Endothelial cell of hepatic sinusoid (primary cell): ENCODE measurements around the gene PLEKHN1.
"Not testable (repeated sequence)": the region's sequence is repeated elsewhere in the genome, so short reads cannot be mapped to it uniquely, and the experiment has no call there.

Experiments used
- in situ Hi-C: cut with HindIII; loops from 2 replicates; pipeline ENCODE4 v1.10.0; 2017; ENCODE audit warnings: low sequenced_read_pairs

The PLEKHN1 gene

DNA sequence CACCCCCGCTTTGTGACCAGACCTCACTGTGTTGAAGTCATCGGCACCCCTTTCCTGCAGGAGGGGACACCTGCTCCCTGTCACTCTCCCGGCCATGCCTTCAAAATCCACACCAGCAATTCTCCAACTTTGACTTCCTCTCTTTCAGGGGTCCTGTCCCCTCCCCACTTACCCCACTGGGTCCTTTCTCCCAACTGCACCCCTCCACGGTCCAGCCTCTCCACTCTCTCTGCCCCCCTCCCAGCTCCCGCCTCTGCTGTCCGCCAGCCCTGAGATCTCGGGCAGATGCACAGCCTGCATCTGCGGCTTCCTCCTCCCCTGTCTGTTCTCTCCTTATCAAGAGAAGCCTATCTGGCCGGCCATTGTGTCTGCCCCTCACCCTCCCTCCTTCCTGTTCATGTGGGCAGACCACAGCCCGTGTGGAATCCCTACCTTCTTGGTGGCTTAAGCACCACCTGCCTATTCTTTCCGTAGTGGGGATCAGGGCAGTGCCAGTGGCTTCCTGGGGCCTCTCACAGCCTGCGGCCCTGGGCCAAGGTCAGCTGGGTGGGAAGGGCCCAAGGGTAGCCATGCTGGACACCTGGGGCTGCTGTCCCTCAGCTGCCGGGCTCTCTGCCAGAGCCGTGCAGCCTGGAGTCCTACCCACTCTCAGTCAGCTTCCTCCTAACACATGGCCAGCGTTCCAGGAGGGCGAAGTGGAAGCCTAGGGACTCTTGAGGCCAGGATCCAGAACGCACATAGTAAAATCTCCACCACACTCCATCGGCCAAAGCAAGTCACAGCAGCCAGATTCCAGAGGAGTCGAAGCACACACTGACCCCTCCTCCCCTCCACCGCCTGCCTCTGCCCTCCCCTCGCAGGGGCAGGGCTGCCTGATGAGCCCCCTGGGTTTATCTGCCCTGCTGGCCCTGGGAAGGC is 38.8 kb downstream of the PLEKHN1 start:
- in situ Hi-C loops, result loop anchor here (5.0 kb wide), 1 partner anchor 62 kb away; no protein-coding TSS in a partner anchor

- in situ Hi-C loops, result no loop called here
Observed at GRCh38 chr1:1005774-1006304, 39.6 kb downstream of the PLEKHN1 start.

DNA sequence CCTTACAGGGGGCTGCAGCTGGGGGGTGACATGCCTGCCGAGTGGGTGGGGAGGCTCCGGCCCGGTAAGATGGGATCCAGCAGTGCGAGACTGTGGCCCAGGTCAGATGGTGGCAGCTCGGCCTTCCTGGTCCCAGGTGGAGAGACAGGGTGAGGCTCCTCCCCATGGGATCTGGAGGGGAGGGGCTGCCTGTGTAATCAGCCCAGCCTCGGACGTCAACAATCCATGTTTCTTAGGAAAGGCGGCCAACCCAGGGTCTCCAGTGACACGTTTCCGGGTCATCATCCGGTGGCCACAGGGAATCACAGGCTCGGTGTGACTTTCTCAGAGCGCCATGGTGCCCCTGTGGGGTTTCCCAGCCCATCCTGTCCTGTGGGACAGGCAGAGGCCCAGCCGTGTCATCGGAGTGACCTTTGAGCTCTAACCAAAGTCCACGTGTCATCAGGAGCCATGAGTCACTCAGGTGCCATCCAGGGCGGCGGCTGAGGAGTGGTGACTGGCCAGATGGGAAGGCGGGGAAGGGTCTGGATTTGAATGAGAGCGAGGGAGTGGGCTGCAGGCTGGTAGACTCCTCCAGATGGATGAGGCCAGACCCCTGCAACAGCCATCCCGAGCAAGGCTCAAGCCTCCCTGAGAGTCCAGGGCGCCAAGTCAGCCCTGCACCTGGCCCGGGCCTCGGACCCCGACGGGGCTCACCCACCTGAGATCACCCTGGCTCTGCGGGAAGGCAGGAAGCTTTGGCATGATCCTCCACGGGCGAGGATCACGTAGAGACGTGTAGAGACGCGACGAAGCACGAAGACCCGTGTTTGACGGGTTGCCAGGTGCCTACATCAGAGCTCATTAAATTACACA is 40.2 kb downstream of the PLEKHN1 start:
- in situ Hi-C loops, result no loop called here

DNA sequence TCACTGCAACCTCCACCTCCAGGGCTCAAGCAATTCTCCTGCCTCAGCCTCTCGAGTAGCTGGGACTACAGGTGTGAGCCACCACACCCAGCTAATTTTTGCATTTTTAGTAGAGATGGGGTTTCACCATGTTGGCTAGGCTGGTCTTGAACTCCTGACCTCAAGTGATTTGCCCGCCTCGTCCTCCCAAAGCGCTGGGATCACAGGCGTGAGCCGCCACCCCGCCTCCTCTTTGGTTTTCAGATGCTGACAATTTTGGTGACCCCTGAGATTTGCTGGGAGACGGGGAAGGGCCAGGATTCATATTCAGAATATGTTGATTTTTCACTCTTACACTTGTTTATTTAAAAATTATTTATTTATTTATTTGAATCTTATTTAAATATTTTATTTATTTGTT is 43.8 kb downstream of the PLEKHN1 start:
- in situ Hi-C loops, result not testable (repeated sequence)

DNA sequence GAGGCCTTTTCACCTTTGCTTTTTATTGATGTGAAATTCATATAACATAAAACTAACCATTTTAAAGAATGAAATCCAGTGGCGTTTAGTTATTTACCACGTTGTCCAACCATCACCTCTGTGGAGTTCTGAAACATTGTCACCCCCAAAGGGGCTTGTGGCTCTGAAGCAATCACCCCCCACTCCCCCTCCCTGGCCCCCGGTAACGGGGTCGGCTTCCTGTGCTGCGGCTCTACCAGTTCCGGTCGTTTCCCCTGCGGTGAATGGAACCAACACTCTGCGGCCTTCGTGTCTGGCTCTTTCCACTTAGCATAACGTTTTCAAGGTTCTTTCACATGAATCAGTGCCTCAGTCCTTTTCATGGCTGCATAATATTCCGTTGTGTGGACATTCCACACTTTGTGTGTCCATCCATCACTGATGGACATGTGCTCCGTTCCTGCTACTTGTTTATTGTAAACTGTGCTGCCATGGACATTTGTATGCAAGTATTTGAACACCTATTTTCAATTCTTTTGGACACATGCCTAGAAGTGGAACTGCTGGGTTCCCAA is 45.2 kb downstream of the PLEKHN1 start:
- in situ Hi-C loops, result no loop called here

- in situ Hi-C loops, result not testable (repeated sequence)
Observed at GRCh38 chr1:1012736-1013104, 46.4 kb downstream of the PLEKHN1 start.

DNA sequence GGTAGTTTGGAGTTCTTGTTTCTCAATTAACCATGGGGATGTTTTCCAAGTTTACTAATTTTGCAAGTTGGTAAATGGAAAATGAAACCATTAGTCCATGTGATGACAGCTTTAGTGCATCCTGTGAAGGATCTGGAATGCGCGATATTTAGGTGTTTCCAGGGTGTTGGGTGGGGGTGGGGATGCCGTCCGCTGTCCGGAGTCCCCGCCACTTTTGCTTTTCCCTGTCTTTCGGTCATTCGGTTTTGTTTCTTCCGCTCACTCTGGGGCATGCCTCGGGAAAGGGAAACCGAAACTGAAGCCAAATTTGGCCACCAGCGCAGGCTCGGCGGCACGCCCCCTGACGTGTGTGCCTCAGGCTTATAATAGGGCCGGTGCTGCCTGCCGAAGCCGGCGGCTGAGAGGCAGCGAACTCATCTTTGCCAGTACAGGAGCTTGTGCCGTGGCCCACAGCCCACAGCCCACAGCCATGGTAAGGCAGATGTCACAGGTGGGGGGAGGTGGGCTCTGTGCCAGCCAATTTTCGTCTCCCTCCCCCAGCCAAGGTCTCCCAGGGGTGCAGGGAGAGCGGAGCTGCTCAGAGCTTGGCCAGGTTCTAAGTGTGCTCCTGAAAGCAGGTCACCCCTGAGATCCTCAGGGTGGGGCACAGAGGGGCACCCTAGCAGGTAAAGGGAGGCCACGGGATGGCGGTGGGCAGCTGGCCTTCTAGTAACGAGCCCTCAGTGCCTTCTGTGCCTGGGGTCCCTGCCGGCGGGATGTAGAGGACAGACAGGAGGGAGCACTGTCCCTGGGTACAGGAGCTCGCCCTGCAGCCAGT is 47.0 kb downstream of the PLEKHN1 start, which contains the start of gene ISG15:
Gene ISG15, plus strand, starts transcription at position 393 of the 817 bp plus-strand sequence. Its CDS starts 77 bp downstream, at position 470.
- in situ Hi-C loops, result no loop called here

DNA sequence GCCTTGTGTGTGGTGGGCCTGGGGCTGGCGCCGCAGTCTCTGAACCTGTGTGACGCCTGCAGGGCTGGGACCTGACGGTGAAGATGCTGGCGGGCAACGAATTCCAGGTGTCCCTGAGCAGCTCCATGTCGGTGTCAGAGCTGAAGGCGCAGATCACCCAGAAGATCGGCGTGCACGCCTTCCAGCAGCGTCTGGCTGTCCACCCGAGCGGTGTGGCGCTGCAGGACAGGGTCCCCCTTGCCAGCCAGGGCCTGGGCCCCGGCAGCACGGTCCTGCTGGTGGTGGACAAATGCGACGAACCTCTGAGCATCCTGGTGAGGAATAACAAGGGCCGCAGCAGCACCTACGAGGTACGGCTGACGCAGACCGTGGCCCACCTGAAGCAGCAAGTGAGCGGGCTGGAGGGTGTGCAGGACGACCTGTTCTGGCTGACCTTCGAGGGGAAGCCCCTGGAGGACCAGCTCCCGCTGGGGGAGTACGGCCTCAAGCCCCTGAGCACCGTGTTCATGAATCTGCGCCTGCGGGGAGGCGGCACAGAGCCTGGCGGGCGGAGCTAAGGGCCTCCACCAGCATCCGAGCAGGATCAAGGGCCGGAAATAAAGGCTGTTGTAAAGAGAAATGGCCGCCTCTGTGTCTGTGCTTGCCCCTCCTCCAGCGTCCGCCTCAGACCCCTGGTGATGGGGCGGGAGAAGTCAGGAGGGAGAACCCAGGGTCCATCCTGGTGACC is 47.8 kb downstream of the PLEKHN1 start:
- in situ Hi-C loops, result no loop called here

DNA sequence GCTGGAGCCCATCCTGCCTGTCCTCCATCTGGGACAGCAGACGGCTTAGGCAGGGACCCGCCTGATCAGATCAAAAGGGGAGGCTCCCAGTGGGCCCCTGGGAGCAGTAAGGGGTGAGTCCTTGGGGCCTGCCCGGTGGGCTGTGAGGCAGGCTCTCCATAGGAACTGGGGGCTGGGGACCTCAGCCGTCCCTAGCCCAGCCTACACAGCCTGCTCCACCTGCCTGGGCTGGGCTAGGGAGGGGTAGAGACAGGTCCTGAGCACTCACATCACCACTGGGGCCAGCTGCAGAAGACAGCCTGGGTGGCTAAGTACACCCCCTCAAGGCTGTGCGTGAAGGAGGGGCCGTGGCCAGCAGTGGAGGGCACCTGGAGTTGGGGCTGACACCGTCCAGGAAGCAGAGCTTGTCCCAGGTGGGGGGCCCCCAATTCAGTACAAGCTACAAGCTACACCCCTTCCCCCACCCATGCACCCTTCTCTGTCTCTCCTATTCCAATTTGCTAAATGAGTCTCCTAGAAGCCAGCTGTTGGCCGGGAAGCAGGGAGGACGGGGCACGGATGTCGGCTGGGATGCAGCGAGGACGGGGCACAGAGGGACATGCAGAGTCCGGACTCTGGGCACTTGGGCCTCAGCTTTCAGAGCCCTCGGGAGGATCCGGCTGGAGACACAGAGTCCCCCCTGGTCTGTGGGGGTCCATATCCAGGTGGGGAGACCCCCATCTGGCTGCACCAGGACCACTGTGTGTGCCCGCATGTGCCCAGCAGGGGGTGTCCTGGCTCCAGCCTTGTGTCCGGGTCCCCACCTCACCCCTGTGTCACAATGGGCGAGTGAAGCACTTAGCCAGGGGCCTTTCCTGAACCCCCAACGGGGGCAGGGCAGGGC is 48.8 kb downstream of the PLEKHN1 start:
- in situ Hi-C loops, result no loop called here

GRCh38 chr1:1017397-1018320 is 51.4 kb downstream of the PLEKHN1 start:
- in situ Hi-C loops, result not testable (repeated sequence)

GRCh38 chr1:1018321-1018685 is 52.0 kb downstream of the PLEKHN1 start:
- in situ Hi-C loops, result not testable (repeated sequence)

DNA sequence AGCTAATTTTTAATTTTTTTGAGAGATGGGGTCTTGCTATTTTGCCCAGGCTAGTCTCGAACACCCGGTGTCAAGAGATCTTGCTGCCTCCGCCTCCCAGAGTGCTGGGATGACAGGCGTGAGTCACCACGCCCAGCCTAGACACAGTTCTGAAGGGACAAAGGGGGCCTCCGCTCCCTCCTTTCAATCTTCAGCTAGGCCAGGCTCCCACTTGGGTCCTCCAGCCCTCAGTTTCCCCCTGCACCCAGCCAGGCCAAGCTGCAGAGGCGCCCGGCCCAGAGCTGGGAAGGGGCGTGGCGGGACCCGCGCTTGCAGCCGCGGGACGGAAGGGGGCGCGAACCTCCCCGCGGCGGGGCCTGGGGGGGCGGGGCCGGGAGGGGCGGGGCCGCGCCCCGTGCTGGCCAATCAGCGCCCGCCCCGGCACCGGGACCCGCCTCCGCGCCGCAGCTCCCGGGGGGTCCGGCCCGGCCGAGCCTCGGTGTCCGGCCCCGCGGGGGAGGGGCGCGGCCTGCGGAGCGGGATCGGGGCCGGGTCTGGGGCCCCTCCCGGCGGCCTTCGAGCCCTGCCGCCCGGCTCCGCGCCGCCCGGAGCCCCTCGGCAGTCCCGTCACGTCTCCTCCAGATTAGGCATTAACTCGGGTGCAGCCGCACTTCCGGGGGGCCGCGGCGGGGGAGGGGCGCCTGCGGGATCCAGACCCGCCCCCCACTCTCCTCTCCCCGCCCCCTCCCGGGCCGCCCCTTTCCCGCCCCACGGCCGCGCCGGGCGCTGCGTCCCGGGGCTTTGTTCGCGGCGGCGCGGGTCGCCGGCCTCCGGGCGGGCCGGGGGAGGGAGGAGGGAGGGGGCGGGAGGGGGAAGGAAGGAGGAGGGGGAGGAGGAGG is 53.1 kb downstream of the PLEKHN1 start:
- in situ Hi-C loops, result no loop called here

- in situ Hi-C loops, result no loop called here
Observed at GRCh38 chr1:1020000-1020404, 53.7 kb downstream of the PLEKHN1 start, which contains the start of gene AGRN. Gene AGRN (plus strand): TSS chr1:1020120. CDS start chr1:1020173, 53 bp downstream.

DNA sequence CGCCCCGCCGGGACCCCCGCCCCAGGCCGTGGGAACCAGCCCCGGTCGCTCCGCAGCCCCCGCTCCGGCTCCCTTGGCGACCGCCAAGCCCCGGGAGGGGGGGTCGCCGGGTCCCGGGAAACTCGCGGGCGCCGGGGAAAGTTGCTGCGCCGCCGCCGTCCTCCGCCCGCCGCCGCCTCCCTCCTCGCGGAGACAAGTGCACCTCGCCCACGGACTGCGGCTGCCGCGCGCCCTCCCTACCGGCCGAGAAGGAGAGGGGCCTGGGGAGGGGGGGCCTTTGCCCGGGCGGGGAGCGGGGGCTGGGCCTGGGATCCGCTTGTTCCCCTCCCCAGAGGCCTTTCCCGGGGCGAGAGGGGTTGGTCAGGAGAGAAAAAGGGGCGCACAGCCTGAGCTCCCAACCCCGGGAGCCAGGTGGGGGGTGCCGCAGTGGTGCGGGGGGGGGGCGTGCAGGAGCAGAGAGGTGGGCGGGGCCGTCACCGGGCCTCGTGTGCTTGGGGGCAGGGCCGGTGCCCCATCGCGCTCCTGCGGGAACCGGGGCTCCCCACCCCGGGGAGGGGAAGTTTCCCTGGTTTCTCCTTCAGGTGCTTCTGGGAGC is 54.2 kb downstream of the PLEKHN1 start:
- in situ Hi-C loops, result no loop called here

DNA sequence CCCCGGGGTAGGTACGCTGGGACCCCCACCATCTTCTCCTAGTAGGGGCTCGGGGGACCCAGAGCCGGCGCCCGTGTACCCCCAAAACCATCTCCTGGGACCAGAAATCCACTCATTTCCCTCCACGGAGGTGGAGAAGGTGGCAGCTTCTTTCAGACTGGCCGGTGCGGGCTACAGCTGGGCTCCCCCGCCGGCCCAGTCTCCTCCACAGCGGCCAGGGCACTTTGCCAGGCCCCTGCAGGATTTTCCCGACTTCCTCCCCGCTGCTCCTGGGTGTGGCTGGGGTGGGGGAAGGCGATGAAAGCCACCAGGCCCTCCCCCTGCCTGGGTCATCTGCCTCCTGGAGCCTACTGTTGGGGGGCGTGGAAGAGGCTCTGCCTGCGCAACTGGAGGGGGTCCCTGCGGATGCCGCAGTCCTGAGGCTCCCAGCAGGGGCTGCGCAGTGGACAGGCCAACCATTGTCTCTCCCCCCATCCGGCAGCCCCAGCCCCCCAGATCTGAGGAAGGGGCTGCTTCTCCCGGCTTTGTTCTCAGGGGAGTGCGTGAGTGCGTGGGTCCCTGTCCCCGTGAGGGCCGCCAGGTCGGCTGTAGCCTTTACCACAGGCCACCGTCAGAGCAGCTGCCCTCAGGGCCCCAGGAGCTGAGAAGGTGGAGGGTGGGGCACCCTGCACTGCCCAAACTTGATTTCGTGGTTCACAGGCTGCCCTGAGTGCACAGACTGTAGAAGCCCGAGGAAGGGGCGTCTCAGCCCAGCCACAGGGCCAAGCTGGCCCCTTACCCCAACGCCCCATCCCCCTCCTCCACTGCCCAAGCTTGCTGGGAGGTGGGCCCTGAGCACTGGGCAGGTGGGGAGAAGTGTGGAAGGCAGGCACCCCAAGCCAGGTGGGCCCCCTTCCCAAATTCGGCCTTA is 55.0 kb downstream of the PLEKHN1 start:
- in situ Hi-C loops, result no loop called here
